Natural killer cell (primary cell): ENCODE data around the gene INPP5D. TPM values are rescaled to one million over a fixed set of nuclear protein-coding genes. Genes with fewer than 3 reads are reported as not detected.

Experiments used
- ATAC-seq, 3 donors: fragments of 150-1000 bp in 2 of 3; fragments of 200-7000 bp in 1 of 3; cut with Tn5 transposase; 1 replicate in 1 of 3; 2 replicates in 2 of 3; pipeline ENCODE4 v1.10.0; 2021; ENCODE audit warnings: mild to moderate bottlenecking in 2 of 3, moderate library complexity in 2 of 3
- DNase-seq, 2 donors: peaks; one replicate each; pipeline versions ENCODE4 v3.0.0 to v3.0.0-alpha.2; 2013 to 2021; ENCODE audit warnings: mixed read lengths in 1 of 2
- H3K27ac ChIP-seq: one replicate; pipeline ENCODE4 v1.5.1; 2013; ENCODE audit warnings: mild to moderate bottlenecking, low read length
- H3K27me3 ChIP-seq: one replicate; pipeline ENCODE4 v1.6.1; 2013; ENCODE audit warnings: low read length; ENCODE audit not compliant: control insufficient read depth, insufficient read depth
- H3K36me3 ChIP-seq: one replicate; pipeline ENCODE4 v1.6.1; 2013; ENCODE audit warnings: low read length; ENCODE audit not compliant: control insufficient read depth, insufficient read depth
- H3K4me1 ChIP-seq: one replicate; pipeline ENCODE4 v1.6.1; 2013; ENCODE audit warnings: low read length; ENCODE audit not compliant: control insufficient read depth, insufficient read depth
- H3K4me3 ChIP-seq: one replicate; pipeline ENCODE4 v1.5.1; 2013; ENCODE audit warnings: low read length
- H3K9me3 ChIP-seq: one replicate; pipeline ENCODE4 v1.6.1; 2013; ENCODE audit warnings: low read length; ENCODE audit not compliant: control insufficient read depth, insufficient read depth
- H3K27ac Mint-ChIP-seq, 2 donors: one replicate each; pipeline ENCODE4 v1.8.0; 2022; ENCODE audit warnings: mild to moderate bottlenecking in 2 of 2, mixed read lengths in 2 of 2, moderate library complexity in 1 of 2
- H3K27me3 Mint-ChIP-seq, 2 donors: one replicate each; pipeline ENCODE4 v1.8.0; 2022; ENCODE audit warnings: low read depth in 2 of 2, mixed read lengths in 2 of 2
- H3K36me3 Mint-ChIP-seq: one replicate; pipeline ENCODE4 v1.8.0; 2022; ENCODE audit warnings: mixed read lengths
- H3K4me1 Mint-ChIP-seq, 2 donors: one replicate each; pipeline ENCODE4 v1.8.0; 2022; ENCODE audit warnings: mixed read lengths in 2 of 2
- H3K4me3 Mint-ChIP-seq: one replicate; pipeline ENCODE4 v1.8.0; 2022; ENCODE audit warnings: mild to moderate bottlenecking, moderate library complexity, mixed read lengths
- H3K9me3 Mint-ChIP-seq, 2 donors: one replicate each; pipeline ENCODE4 v1.8.0; 2022; ENCODE audit warnings: mixed read lengths in 2 of 2
- WGBS: methylation state at CpG from one replicate; pipeline ENCODE4 v1.1.7; 2013; ENCODE audit warnings: missing lambda C conversion rate; ENCODE audit not compliant: insufficient coverage; 5-methylcytosine and 5-hydroxymethylcytosine counted together
- intact Hi-C: fragments of 100-400 bp; cut with micrococcal nuclease; formaldehyde crosslinking; loops from one replicate; pipeline ENCODE4 v1.14.2; 2022
- total RNA-seq, 4 donors: library from RNA; stranded (reverse); fragments of 120-200 nt in 1 of 4; gene quantifications; one replicate each; pipeline versions ENCODE4 v1.2.3 to v1.2.4, GENCODE V29; 2013 to 2022
- TF ChIP-seq, protein P1 (sequence below): fragments of 200-600 bp; IDR thresholded peaks from one replicate; pipeline ENCODE4 v1.8.0; 2022; ENCODE audit warnings: antibody characterized with exemption

The INPP5D gene
- total RNA-seq, 3 donors from 2014 or later (not counting 1 experiment from before 2014, with no cell fraction given) = 385 to 498 (median 497) TPM

DNA sequence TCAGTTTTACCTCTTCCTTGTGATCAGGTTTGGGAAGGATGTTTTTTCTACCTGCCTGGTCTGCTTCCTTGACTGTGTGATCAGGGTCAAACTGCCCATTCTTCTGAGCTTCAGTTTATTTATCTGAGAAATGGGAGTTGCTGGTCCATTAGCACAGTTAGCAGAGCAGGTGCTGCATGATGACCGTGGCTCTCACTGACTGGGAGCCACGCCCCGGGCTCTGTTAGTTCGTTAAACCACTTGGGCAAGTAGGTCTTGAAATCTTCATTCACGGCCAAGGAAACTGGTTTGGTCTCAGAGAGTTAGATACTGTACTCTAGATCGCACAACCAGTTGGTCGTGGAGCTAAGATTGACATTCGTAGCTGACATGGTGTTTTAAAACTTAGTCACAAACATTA is 41.7 kb downstream of the INPP5D start:
- H3K36me3 Mint-ChIP-seq = peaks cover 8% of the 10 kb centered on the region
- H3K9me3 Mint-ChIP-seq = peaks cover 0 to 2% of the 10 kb centered on the region in 2 donors
- Histone ChIP-seq H3K36me3 (peaks cover 20% of the 10 kb centered on the region), H3K4me3 (no peak overlapping the region), H3K27ac (peak overlapping the region; percentile 1), H3K9me3 (no peaks in the 10 kb centered on the region), H3K4me1 (peaks cover 86% of the 10 kb centered on the region), H3K27me3 (no peaks in the 10 kb centered on the region)
- H3K27me3 Mint-ChIP-seq = no peaks in the 10 kb centered on the region
- peaks cover 87 to 91% of the 10 kb centered on the region in 2 donors for H3K4me1 Mint-ChIP-seq
- WGBS = 75% methylated on average over 8 of the region's 8 CpGs
- peak overlapping the region; percentile 85 to 99 for H3K27ac Mint-ChIP-seq
- intact Hi-C loops = loop anchor here (5.0 to 10.0 kb wide), 2 partner anchors 40 to 63 kb away; partner anchors contain the start of gene INPP5D
- TF ChIP-seq, protein P1, sequence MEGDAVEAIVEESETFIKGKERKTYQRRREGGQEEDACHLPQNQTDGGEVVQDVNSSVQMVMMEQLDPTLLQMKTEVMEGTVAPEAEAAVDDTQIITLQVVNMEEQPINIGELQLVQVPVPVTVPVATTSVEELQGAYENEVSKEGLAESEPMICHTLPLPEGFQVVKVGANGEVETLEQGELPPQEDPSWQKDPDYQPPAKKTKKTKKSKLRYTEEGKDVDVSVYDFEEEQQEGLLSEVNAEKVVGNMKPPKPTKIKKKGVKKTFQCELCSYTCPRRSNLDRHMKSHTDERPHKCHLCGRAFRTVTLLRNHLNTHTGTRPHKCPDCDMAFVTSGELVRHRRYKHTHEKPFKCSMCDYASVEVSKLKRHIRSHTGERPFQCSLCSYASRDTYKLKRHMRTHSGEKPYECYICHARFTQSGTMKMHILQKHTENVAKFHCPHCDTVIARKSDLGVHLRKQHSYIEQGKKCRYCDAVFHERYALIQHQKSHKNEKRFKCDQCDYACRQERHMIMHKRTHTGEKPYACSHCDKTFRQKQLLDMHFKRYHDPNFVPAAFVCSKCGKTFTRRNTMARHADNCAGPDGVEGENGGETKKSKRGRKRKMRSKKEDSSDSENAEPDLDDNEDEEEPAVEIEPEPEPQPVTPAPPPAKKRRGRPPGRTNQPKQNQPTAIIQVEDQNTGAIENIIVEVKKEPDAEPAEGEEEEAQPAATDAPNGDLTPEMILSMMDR = no peak
- DNase-seq (no peak), ATAC-seq (no peak)
- peak overlapping the region; percentile 76 for H3K4me3 Mint-ChIP-seq

DNA sequence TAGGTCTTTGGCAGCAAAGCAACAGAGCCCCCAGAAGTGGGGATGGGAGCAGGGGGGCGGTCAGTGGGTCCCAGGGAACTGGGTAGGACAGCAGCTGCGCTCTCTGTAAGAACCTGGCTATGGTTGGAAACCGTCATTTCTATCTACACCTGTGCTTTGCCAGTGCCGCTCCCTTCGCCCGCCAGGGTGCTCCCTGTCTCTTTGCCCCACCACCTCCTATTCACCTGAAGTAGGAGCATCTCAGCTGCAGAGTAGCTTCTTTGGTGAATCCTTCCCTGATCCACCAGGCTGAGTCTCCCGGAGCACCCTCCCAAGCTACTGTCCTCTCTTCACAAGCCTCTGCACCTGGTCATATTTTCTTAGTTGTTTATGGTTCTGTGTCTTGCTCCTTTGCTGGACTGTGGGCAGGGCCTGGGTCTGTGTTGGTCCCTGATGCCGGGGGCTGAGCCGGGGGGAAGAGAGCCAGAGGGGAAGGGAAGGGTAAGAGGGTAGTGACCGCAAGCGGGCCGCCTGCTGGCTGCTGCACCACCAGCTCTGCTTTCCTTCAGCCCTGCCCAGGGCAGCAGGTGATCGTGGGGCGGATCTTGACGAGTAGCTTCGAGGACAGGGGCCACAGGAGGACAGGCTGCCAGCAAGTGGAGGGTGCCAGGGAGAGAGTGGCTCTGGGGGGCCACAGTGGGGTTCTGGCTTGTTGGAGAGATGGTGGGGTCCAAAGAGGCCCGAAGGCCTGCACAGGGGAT is 45.2 kb downstream of the INPP5D start:
- peaks cover 9% of the 10 kb centered on the region for H3K36me3 ChIP-seq
- TF ChIP-seq, protein P1 = no peak
- H3K27ac ChIP-seq = no peak overlapping the region
- ATAC-seq (no peak), DNase-seq (no peak)
- Mint-ChIP-seq H3K36me3 (peaks cover 8% of the 10 kb centered on the region), H3K27me3 (no peaks in the 10 kb centered on the region), H3K4me3 (peak overlapping the region; percentile 28), H3K27ac (peak overlapping the region; percentile 87 to 94), H3K4me1 (peaks cover 82 to 86% of the 10 kb centered on the region in 2 donors), H3K9me3 (peaks cover 0 to 2% of the 10 kb centered on the region in 2 donors)
- intact Hi-C loops = loop anchor here (10.0 kb wide), 1 partner anchor 59 kb away; no protein-coding TSS in a partner anchor
- no peaks in the 10 kb centered on the region for H3K27me3 ChIP-seq
- no peaks in the 10 kb centered on the region for H3K9me3 ChIP-seq
- WGBS = 98% methylated on average over 17 of the region's 17 CpGs
- H3K4me1 ChIP-seq = peaks cover 88% of the 10 kb centered on the region
- no peak overlapping the region for H3K4me3 ChIP-seq

DNA sequence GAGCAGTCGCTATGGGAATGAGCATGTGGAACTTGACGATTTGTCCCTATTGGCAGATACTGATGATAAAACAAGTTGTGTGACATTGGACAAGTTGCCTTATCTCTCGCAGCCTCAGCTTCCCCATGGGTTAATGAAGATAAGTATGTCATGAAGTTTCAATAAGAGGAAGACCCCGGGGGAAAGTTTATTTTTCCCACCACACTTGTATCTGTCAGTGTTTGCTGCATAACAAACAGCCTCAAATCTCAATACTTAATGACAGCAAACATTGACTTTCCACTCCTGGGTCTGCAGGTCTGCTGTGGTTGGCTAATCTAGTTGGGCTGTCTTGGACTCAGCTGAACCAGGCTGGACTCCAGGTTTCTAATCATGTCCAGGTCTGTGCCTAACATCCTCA is 45.8 kb downstream of the INPP5D start:
- H3K27me3 Mint-ChIP-seq = no peaks in the 10 kb centered on the region
- peak overlapping the region; percentile 87 to 94 for H3K27ac Mint-ChIP-seq
- H3K9me3 ChIP-seq = no peaks in the 10 kb centered on the region
- no peak overlapping the region for H3K27ac ChIP-seq
- TF ChIP-seq, protein P1 = no peak
- intact Hi-C loops = loop anchor here (10.0 kb wide), 1 partner anchor 59 kb away; no protein-coding TSS in a partner anchor
- H3K4me3 Mint-ChIP-seq = peak overlapping the region; percentile 28
- H3K4me3 ChIP-seq = no peak overlapping the region
- WGBS = 94% methylated on average over 4 of the region's 4 CpGs
- peaks cover 0 to 2% of the 10 kb centered on the region in 2 donors for H3K9me3 Mint-ChIP-seq
- ATAC-seq = no peak
- H3K36me3 Mint-ChIP-seq = peaks cover 8% of the 10 kb centered on the region
- peaks cover 82% of the 10 kb centered on the region for H3K4me1 ChIP-seq
- peaks cover 9% of the 10 kb centered on the region for H3K36me3 ChIP-seq
- H3K27me3 ChIP-seq = no peaks in the 10 kb centered on the region
- peaks cover 76 to 81% of the 10 kb centered on the region in 2 donors for H3K4me1 Mint-ChIP-seq
- no peak for DNase-seq
